HCT116 (cell line): ENCODE measurements around the gene KATNIP. TPM values are rescaled to one million over a fixed set of nuclear protein-coding genes. Genes with fewer than 3 reads are reported as not detected.

Experiments
- ATAC-seq: fragments of 200-7000 bp; cut with Tn5 transposase; 2 replicates; pipeline ENCODE4 v1.9.1; 2020; ENCODE audit warnings: mild to moderate bottlenecking, moderate library complexity
- BruUV-seq: library from RNA; stranded (reverse); fragments of 400-500 nt; replicated peaks from 2 replicates; lab custom pipeline; 2021; lab: Mats Ljungman, UMichigan
- CTCF ChIA-PET: fragments of 300-600 bp; sonication (Branson Sonifier 250); formaldehyde crosslinking; loops from one replicate; lab custom pipeline; 2021; ENCODE audit warnings: antibody characterized with exemption; lab: Charles Lee
- POLR2A ChIA-PET: fragments of 300-600, 350-600 bp; sonication (Branson Sonifier 250); formaldehyde crosslinking; loops from one replicate; lab custom pipeline; 2021; ENCODE audit warnings: antibody characterized with exemption; lab: Charles Lee
- RAD21 ChIA-PET, 2 experiments: fragments of 300-600 bp; sonication (Branson Sonifier 250); formaldehyde crosslinking; loops; one replicate each; lab custom pipeline; 2023; ENCODE audit warnings: low total read pairs in 2 of 2; ENCODE audit not compliant: uncharacterized antibody in 2 of 2, unreplicated experiment in 2 of 2, low non-redundant PET in 1 of 2; lab: Charles Lee
- DNase-seq: peaks from one replicate; pipeline ENCODE4 v3.0.0-alpha.2; 2010; ENCODE audit warnings: low read depth, low spot score
- H2AFZ ChIP-seq: fragments of 200-600 bp; shearing (Covaris generic), sonication (generic); 2 replicates; pipeline ENCODE4 v1.6.1; 2017; ENCODE audit warnings: low read depth, mixed run types, mixed read lengths, antibody characterized with exemption, low read length; ENCODE audit not compliant: poor library complexity, severe bottlenecking
- H3K27ac ChIP-seq: 2 replicates; pipeline ENCODE4 v1.5.1; 2012; ENCODE audit warnings: low read depth, low read length
- H3K27me3 ChIP-seq: fragments of 200-600 bp; sonication (generic); 2 replicates; pipeline ENCODE4 v1.6.1; 2016; ENCODE audit warnings: mixed run types, low read length, mixed read lengths; ENCODE audit not compliant: insufficient read depth
- H3K36me3 ChIP-seq, 2 experiments: fragments of 200-500 bp in 1 of 2; fragments of 200-600 bp in 1 of 2; sonication (Bioruptor generic) in 1 of 2; sonication (generic) in 1 of 2; 2 replicates each; pipeline versions ENCODE4 v1.5.1 to v1.6.1; 2014 to 2016; ENCODE audit warnings: low read length in 2 of 2, inconsistent platforms in 1 of 2, mixed read lengths in 1 of 2, mixed run types in 1 of 2; ENCODE audit not compliant: insufficient read depth in 2 of 2, control insufficient read depth in 1 of 2
- H3K4me1 ChIP-seq, 2 experiments: fragments of 200-600 bp in 1 of 2; sonication (generic) in 1 of 2; 2 replicates each; pipeline versions ENCODE4 v1.5.1 to v1.6.1; 2012 to 2017; ENCODE audit warnings: low read length in 2 of 2, inconsistent platforms in 1 of 2, mild to moderate bottlenecking in 1 of 2, mixed read lengths in 1 of 2, mixed run types in 1 of 2, moderate library complexity in 1 of 2; ENCODE audit not compliant: insufficient read depth in 2 of 2, control insufficient read depth in 1 of 2
- H3K4me2 ChIP-seq: fragments of 200-600 bp; sonication (generic); 2 replicates; pipeline ENCODE4 v1.6.1; 2017; ENCODE audit warnings: mixed run types, low read length, mixed read lengths
- H3K4me3 ChIP-seq, 2 experiments: fragments of 200-600 bp in 1 of 2; sonication (generic) in 1 of 2; replicated peaks in 1 of 2; 2 replicates each; pipeline ENCODE4 v1.5.1; 2011 to 2016; ENCODE audit warnings: low read length in 2 of 2, control low read depth in 1 of 2, low read depth in 1 of 2, mild to moderate bottlenecking in 1 of 2, mixed read lengths in 1 of 2, mixed run types in 1 of 2
- H3K79me2 ChIP-seq: fragments of 200-600 bp; sonication (generic); 2 replicates; pipeline ENCODE4 v1.6.1; 2017; ENCODE audit warnings: mild to moderate bottlenecking, mixed run types, low read length, moderate library complexity, mixed read lengths; ENCODE audit not compliant: insufficient read depth
- H3K9ac ChIP-seq: fragments of 200-600 bp; sonication (generic); 2 replicates; pipeline ENCODE4 v1.6.1; 2016; ENCODE audit warnings: low read length, mixed read lengths
- H3K9me2 ChIP-seq: fragments of 200-600 bp; sonication (generic), shearing (Covaris generic); 2 replicates; pipeline ENCODE4 v1.6.1; 2017; ENCODE audit warnings: mixed run types, mild to moderate bottlenecking, moderate library complexity; ENCODE audit not compliant: insufficient read depth
- H3K9me3 ChIP-seq, 2 experiments: fragments of 200-500 bp in 1 of 2; fragments of 200-600 bp in 1 of 2; sonication (Bioruptor generic) in 1 of 2; sonication (generic) in 1 of 2; 2 replicates each; pipeline ENCODE4 v1.6.1; 2014 to 2017; ENCODE audit warnings: low read length in 2 of 2, mixed read lengths in 2 of 2, inconsistent platforms in 1 of 2, low read depth in 1 of 2, mild to moderate bottlenecking in 1 of 2, mixed run types in 1 of 2, moderate library complexity in 1 of 2; ENCODE audit not compliant: control insufficient read depth in 1 of 2, insufficient read depth in 1 of 2
- H4K20me1 ChIP-seq: fragments of 200-600 bp; sonication (generic), shearing (Covaris generic); 2 replicates; pipeline ENCODE4 v1.6.1; 2017; ENCODE audit warnings: mixed run types, mild to moderate bottlenecking, moderate library complexity; ENCODE audit not compliant: insufficient read depth
- CBX3 ChIP-seq: IDR thresholded peaks from 2 replicates; pipeline ENCODE4 v1.6.1; 2012; ENCODE audit warnings: low read depth
- CEBPB ChIP-seq: IDR thresholded peaks from 2 replicates; pipeline ENCODE4 v1.6.1; 2012; ENCODE audit warnings: low read depth
- POLR2A ChIP-seq: IDR thresholded peaks from 2 replicates; pipeline ENCODE4 v1.7.0; 2011; ENCODE audit warnings: borderline replicate concordance; ENCODE audit not compliant: insufficient read depth, insufficient read length; ENCODE audit errors: extremely low read depth
- POLR2AphosphoS5 ChIP-seq: IDR thresholded peaks from 2 replicates; pipeline ENCODE4 v1.6.1; 2011; ENCODE audit warnings: mild to moderate bottlenecking, low read depth, low read length, moderate library complexity
- RAD21 ChIP-seq: IDR thresholded peaks from 2 replicates; pipeline ENCODE4 v1.6.1; 2012; ENCODE audit warnings: low read depth, mild to moderate bottlenecking
- SIN3A ChIP-seq: IDR thresholded peaks from 2 replicates; pipeline ENCODE4 v1.6.1; 2012; ENCODE audit warnings: low read depth
- SP1 ChIP-seq: IDR thresholded peaks from 2 replicates; pipeline ENCODE4 v1.6.1; 2012; ENCODE audit warnings: low read depth
- SRF ChIP-seq: IDR thresholded peaks from 2 replicates; pipeline ENCODE4 v1.6.1; 2012; ENCODE audit warnings: low read depth
- YY1 ChIP-seq: IDR thresholded peaks from 2 replicates; pipeline ENCODE4 v1.6.1; 2011; ENCODE audit warnings: low read length, low read depth, moderate library complexity, mild to moderate bottlenecking; ENCODE audit not compliant: insufficient replicate concordance; ENCODE audit errors: extremely low read depth
- ZFX ChIP-seq: fragments of 450-650 bp; IDR thresholded peaks from 2 replicates; pipeline ENCODE4 v1.6.1; 2017
- intact Hi-C: fragments of 100-400 bp; cut with micrococcal nuclease; formaldehyde crosslinking; loops from 2 replicates; pipeline ENCODE4 v1.10.0; 2022
- total RNA-seq: library from RNA; stranded (reverse); gene quantifications from one replicate; pipeline ENCODE4 v1.2.1, GENCODE V29; 2021; ENCODE audit not compliant: unreplicated experiment
- TF ChIP-seq, protein P1 (sequence below), 3 experiments: fragments of 200-600 bp in 1 of 3; sonication (generic) in 1 of 3; IDR thresholded peaks in 2 of 3; conservative IDR thresholded peaks in 1 of 3; 2 replicates each; pipeline ENCODE4 v1.5.1; 2012 to 2017; ENCODE audit warnings: low read depth in 2 of 3, low read length in 2 of 3, antibody characterized with exemption in 1 of 3, borderline replicate concordance in 1 of 3, control low read depth in 1 of 3, mild to moderate bottlenecking in 1 of 3, mixed read lengths in 1 of 3, mixed run types in 1 of 3, moderate library complexity in 1 of 3; ENCODE audit not compliant: insufficient read depth in 1 of 3
- TF ChIP-seq, protein P2 (sequence below): IDR thresholded peaks from 2 replicates; pipeline ENCODE4 v1.6.1; 2012
- TF ChIP-seq, protein P3 (sequence below): IDR thresholded peaks from 2 replicates; pipeline ENCODE4 v1.6.1; 2012

Gene KATNIP
- total RNA-seq, 1 experiment from 2014 or later, result 23.8 TPM

DNA sequence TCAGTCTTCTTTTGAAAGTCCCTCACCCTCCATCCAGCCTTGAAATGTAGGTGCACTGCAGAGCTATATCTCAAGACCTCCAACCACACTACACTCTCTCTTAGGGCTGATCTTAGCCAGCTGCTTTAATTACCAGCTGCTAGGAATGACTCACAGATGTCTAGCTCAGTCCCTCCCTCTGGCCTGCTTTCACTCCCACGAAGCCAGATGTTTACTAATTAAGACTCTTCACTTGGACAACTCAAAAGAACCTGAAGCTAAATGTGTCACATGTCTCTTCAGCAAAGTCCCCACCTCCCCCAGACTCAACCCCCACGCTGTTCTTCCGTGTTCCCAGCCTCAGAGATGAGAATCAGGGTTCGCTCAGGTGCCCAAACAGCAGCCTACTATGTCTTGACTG, 2.8 kb upstream of the KATNIP start (continued):
- TF ChIP-seq, protein P1, sequence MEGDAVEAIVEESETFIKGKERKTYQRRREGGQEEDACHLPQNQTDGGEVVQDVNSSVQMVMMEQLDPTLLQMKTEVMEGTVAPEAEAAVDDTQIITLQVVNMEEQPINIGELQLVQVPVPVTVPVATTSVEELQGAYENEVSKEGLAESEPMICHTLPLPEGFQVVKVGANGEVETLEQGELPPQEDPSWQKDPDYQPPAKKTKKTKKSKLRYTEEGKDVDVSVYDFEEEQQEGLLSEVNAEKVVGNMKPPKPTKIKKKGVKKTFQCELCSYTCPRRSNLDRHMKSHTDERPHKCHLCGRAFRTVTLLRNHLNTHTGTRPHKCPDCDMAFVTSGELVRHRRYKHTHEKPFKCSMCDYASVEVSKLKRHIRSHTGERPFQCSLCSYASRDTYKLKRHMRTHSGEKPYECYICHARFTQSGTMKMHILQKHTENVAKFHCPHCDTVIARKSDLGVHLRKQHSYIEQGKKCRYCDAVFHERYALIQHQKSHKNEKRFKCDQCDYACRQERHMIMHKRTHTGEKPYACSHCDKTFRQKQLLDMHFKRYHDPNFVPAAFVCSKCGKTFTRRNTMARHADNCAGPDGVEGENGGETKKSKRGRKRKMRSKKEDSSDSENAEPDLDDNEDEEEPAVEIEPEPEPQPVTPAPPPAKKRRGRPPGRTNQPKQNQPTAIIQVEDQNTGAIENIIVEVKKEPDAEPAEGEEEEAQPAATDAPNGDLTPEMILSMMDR (IDR thresholded peaks at IDR 0.05 in 2 of 3, conservative IDR thresholded peaks at IDR 0.05 in 1 of 3; ENCODE audit: borderline replicate concordance in 1 of 3, insufficient read depth in 1 of 3, low read depth in 2 of 3, low read length in 2 of 3), result no peak

DNA sequence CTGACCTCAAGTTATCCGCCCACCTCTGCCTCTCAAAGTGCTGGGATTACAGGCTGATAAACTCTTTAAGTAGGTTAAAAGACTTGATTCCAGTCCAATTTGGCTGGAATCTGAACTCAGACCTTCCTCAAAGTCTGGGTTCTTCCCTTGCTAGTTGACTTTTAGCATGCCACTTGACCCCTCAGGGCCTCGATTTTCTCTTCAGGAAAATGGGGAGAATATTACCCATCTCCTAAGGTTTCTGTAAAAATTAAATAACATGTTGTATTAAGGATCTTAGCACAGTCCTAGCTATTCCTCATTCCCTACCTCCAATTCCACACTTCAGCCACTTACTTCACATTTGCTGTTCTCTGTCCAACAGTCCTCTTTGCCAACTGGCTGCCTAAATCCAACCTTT, 2.1 kb upstream of the KATNIP start:
- Histone ChIP-seq H3K79me2 (peaks cover 55% of the 10 kb centered on the region), H3K27ac (no peak overlapping the region), H3K9ac (no peak overlapping the region), H3K27me3 (no peaks in the 10 kb centered on the region), H4K20me1 (no peaks in the 10 kb centered on the region), H3K4me2 (peak overlapping the region; percentile 76; the same call in 1 of the 2 replicates), H3K9me2 (no peaks in the 10 kb centered on the region), H3K9me3 (no peaks in the 10 kb centered on the region), H3K4me1 (peaks cover 11 to 30% of the 10 kb centered on the region in 2 experiments; a peak in 3 of 4 replicates), H2AFZ (no peak overlapping the region), H3K36me3 (peaks cover 11 to 23% of the 10 kb centered on the region in 2 experiments), H3K4me3 (no peak overlapping the region)
- DNase-seq, result no peak
- RAD21 ChIA-PET, result no interaction called here
- CTCF ChIA-PET, result no interaction called here
- no peak for ATAC-seq
- intact Hi-C loops, result no loop called here
- TF ChIP-seq CBX3 (no peak), CEBPB (no peak), SIN3A (no peak)
- TF ChIP-seq, protein P2, sequence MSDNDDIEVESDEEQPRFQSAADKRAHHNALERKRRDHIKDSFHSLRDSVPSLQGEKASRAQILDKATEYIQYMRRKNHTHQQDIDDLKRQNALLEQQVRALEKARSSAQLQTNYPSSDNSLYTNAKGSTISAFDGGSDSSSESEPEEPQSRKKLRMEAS, result no peak
- no TSS peak for BruUV-seq
- POLR2A ChIA-PET, result no interaction called here

DNA sequence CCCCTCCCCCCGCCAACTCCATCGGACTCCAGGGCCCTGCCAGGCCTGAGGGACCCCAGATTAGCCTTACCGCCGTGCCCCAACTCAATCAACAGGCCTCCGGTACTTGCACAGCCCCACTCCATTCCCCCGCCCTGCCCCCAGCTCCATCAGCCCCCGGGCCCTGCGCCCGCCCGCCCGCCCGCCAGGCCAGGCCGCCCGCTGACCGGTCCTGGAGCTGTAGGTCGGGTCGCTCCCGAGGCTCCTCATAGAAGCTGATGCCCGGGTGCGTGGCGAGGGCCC, 539 bp upstream of the KATNIP start:
- ChIA-PET POLR2A (interaction anchor here (1.0 to 1.6 kb wide), 2 partner anchors 11 to 18 kb away, joined by 5 to 6 read pairs; no protein-coding TSS in a partner anchor), CTCF (interaction anchor here (0.6 to 1.5 kb wide), 3 partner anchors 16 to 318 kb away, joined by 4 to 6 read pairs (median 6); no protein-coding TSS in a partner anchor)
- TF ChIP-seq, protein P3, sequence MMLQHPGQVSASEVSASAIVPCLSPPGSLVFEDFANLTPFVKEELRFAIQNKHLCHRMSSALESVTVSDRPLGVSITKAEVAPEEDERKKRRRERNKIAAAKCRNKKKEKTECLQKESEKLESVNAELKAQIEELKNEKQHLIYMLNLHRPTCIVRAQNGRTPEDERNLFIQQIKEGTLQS, result no peak
- TF ChIP-seq RAD21 (no peak), POLR2A (no peak), YY1 (no peak), POLR2AphosphoS5 (no peak), SRF (no peak), SP1 (no peak), ZFX (peak; percentile 66; the same call in 1 of the 2 replicates)

More for the DNA sequence above, 539 bp upstream of the KATNIP start:
- peaks cover 11 to 30% of the 10 kb centered on the region in 2 experiments; a peak in 3 of 4 replicates for H3K4me1 ChIP-seq
- H3K27ac ChIP-seq, result peak overlapping the region; percentile 39; the same call in 1 of the 2 replicates
- ATAC-seq (peak; percentile 63), DNase-seq (no peak)
- H3K27me3 ChIP-seq, result no peaks in the 10 kb centered on the region
- no peak overlapping the region for H2AFZ ChIP-seq
- no TSS peak for BruUV-seq
- H3K9me3 ChIP-seq, result no peaks in the 10 kb centered on the region
- H3K9me2 ChIP-seq, result no peaks in the 10 kb centered on the region
- peak overlapping the region; percentile 91 to 100 for H3K4me3 ChIP-seq
- RAD21 ChIA-PET, result interaction anchor here in 1 of 2 experiments (1.1 kb wide), 1 partner anchor 318 kb away, joined by 4 read pairs; no protein-coding TSS in a partner anchor
- H3K9ac ChIP-seq, result peak overlapping the region; percentile 85
- peaks cover 0 to 10% of the 10 kb centered on the region in 2 experiments; a peak in 3 of 4 replicates for H3K36me3 ChIP-seq
- intact Hi-C loops, result no loop called here
- H3K79me2 ChIP-seq, result peaks cover 61% of the 10 kb centered on the region
- no peaks in the 10 kb centered on the region for H4K20me1 ChIP-seq
- H3K4me2 ChIP-seq, result peak overlapping the region; percentile 76
